Measurements from ENCODE around the gene KCNN4. TPM values are rescaled to one million over a fixed set of nuclear protein-coding genes. Genes with fewer than 3 reads are reported as not detected.

Gene KCNN4
- polyA plus RNA-seq, 5 donors = 1.3 to 2.6 (median 1.6) TPM

DNA sequence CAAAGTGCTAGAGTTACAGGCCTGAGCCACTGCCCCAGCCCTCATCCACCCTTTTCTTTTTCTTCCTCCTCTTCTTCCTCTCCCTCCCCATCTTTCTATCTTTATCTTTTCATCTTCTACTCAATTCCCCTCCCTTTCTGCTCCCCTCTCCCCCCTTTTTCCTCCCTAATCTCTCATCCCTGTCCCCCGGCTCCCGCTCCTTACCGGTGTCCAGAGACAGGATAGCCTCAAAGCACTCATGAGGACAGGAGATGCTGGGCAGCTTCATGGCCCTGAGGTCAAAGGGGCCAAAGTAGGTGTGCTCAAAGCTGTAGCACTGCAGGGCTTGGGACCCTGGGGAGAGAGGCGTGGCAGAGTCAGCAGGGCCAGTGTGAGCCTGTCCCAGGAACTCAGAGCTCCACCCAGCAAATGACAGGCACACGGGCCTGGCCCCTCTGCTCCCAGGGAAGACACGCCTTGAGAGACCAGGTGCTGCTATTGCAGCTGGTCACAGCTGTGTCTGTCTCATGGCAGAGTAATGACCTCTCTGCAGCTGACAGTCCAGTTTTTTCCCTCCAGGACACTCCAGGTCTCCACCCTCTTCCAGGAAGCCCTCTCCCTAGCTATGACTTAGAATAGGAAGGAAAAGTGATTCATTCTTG, 18.8 kb upstream of the KCNN4 start:
- DNase-seq = no peak

DNA sequence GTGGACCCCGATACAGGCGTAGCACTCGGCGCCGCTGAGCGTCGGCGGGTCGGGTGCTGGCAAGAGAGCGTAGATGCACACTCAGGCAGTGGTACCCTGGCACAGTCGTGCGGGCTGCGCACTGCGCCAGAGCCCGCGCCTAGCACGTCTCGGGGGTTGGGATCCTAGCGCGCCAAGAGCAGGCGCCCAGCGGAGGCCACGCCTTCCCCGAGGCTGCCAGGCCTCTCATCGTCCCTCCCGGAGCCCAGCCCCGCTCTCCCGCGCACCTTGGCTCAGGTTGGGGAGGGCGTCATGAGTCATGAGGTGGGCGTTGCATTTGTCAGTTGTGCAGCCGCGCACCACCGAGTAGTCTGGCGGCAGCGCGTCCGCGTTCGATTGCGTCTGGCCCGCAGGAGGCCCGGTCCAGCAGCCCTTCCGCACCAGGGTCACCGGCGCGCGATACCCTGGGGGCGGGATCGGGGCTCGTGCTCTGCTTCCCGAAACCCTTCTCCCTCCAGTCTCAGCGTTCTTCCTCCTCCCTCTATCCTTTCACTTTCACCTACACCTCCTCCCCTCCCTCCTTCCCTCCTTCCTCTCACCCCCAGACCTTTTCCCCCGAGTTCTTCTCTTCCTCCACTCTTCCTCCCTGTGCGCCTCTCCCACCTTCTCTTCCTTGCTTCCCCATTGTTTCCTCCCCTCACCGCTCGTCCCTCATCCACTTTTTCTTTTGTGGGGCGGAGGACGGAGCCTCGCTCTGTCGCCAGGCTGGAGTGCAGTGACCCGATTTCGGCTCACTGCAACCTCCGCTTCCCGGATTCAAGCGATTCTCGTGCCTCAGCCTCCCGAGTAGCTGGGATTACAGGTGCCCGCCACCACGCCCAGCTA, 18.0 kb upstream of the KCNN4 start:
- no peak for DNase-seq

DNA sequence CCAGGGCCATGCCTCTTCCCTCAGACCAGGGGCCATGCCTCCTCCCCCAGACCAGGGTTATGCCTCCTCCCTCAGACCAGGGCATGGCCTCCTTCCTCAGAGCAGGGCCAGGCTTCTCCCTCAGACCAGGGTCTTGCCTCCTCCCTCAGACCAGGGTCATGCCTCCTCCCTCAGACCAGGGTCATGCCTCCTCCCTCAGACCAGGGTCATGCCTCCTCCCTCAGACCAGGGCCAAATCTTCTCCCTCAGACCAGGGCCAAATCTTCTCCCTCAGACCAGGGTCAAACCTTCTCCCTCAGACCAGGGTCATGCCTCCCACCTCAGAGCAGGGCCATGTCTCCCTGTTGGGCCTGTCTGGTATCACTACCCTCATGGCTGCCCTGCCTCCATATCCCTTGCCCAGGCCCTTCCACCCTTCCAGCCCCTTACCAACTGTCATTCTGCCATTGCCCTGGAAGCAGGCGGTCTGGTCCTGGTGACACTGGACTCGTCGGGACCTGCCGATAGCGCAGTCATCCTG, 17.3 kb upstream of the KCNN4 start:
- DNase-seq = no peak

DNA sequence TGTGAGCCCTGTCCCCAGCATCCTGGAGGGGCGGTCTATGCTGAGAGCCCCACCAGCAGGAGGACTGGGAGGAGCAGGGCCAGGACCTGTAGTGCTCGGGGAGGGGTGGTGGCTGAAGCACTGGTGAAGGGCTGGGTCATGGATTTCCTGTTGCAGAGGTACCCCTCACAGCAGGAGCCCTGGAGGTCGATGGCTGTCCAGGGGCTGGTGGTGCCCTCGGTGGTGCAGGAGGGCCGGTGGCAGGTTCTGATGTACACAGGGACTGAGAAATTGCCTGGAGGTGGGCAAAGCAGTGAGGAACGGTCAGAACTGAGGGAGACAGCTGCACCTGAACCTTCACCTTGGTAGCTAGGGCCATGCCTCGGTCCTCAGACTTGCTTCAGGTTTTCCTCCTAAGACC, 16.8 kb upstream of the KCNN4 start:
- no peak for DNase-seq

DNA sequence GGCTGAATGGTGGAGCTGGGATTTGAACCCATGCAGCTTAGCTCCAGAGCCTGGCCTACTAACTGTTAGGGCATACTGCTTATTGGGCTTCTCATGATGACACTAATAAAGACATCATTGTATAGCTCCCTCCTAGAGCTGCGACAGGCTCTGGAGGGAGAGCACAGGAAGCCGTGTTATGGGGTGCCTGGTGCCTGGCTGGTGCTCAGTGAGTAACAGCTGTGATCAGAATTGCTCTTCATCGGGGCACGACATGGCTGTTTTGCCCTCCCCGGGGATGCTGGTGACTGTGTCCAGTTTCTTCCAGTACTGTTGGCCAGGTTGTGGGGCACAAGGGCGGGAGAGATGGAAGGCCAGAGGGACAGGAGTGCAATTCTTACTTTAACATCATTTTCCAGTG, 16.3 kb upstream of the KCNN4 start:
- no peak for DNase-seq

DNA sequence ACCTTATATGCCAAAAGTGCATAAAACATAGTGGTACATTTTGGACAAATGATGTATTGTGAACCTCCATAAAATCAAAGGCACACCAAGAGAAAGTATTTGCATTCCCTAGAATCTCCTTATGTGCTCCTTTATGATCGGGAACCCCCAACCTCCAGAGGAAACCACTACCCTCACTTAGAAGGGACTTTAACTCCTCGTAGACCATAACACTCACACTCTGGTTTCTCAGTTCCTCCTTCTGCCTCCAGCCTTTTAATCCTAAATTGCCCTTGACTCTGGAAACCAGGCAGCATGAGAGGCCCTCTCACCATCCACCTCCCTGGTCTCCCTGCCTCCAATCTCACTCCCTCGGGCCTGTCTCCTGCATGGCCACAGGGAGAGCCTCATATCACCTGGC, 9.8 kb upstream of the KCNN4 start:
- no peak for DNase-seq

DNA sequence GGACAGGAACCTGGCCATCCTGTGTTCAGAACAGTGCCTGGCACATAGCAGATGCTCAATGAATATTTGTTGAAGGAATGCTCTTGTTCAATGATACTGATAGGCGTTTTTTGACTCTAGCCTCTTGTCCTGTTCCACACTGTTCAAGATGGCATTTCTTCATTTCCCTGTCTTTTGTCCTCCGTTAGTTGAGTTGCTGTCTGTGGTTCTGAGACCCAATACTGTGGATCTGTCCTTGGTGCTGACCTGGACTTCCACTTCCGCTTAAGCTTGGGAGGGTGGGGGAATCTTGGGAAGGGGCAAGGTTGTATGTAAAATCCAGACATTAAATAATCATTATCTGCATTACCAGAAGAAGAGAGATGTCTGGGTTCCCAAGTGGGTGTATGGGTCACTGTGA, 8.3 kb upstream of the KCNN4 start:
- DNase-seq = no peak

DNA sequence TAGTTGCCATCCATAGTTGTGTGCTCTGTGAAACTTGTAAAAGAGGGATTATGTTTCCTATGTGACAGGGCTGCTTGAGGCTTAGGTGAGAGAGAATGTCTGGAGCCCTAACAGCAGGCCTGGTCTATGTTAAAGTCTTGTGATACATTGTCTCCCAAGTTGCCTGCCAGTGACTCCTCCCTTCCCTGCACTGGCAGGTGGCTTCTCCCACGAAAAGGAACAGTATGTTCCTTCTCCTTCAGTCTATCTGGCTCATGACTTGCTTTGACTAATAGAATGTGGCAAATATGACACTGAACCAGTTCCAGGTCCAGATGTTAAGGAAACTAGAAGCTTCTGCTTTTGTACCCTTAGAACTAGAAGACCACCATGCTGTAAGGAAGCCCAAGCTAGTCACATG, 5.9 kb upstream of the KCNN4 start:
- DNase-seq = no peak

DNA sequence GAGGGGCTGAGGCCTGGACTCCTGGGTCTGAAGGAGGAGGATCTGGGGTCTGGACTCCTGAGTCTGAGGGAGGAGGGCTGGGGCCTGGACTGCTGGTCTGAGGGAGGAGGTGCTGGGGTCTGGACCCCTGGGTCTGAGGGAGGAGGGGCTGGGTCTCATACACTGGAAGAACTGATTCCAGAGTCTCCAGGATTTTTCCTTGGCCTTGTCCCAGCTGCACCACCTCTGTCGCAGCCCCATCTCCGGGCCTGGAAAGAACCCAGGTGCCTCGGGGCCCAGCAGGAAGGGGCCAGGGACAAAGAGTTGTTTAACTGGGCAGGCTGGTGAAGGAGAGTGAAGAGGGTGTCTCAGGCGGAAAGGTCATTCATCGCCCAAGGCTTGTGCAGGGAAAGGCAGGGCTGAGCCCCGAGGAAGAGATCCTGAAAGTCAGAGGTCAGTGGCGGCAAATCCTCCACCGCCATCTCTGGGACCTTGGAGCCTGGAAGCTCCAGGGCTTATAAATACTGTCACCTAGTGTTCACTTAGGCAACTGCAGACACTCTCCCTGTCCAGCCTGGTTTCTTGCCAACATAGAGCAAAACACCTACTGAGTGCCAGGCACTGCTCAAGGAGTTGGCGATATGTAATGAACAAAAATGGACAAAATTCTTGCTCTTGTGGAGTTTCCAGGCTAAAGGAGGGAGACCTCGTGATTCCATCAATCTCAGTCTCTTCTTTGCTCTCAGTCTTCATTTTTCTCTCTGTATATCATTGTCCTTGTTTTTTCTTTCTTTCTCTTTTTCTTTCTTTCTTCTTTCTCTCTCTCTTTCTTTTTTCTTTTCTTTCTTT, 4.4 kb upstream of the KCNN4 start:
- peak in 1 of 2 donors; percentile 45 for DNase-seq

DNA sequence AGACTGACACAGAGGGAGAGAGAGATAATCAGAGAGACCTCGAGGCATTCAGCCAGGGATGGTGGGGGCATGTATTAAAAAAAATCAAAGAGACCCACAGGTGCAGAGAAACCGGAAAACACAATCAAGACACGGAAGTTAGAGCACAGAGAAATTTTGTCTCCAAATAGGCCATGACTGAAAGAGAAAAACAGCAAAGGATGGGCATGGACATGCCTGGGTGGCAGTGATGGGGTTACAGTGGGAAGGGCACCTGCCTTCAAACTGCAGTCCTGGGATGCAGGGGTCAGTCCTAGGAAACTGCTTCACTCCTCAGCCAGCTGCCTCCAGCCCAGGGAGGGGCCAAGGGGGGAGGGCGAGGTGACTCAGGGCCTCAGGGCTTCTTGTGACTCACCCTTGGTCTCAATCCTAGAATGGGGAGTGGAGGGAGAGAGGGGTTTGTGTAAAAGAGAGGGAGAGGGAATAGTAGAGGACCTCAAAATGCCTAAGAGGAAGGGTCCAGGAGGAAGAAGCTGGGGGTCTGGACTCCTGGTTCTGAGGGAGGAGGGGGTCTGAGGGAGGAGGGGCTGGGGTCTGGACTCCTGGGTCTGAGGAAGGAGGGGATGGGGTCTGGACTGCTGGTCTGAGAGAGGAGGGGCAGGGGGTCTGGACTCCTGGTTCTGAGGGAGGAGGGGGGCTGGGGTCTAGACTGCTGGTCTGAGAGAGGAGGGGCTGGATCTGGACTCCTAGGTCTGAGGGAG, 3.6 kb upstream of the KCNN4 start:
- no peak for DNase-seq

DNA sequence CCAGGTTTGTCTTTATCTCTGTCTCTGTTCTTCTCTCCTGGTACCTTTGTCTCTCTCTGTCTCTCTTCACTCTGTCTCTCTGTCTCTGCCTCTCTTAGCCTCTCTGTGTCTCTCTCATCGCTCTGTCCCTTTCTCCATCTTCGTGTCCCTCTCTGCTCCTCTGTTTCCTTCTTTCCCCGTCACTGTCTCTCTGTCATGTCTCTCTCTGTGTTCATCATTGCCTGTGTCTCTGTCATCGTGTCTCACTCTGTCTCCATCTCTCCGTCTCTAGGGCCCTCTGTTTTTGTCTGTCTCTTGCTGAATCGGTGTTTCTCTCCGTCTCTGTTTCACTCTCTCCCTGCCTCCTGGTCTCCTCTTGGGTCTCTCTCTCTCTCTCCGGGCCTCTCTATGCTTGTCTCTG, 2.9 kb upstream of the KCNN4 start:
- no peak for DNase-seq

DNA sequence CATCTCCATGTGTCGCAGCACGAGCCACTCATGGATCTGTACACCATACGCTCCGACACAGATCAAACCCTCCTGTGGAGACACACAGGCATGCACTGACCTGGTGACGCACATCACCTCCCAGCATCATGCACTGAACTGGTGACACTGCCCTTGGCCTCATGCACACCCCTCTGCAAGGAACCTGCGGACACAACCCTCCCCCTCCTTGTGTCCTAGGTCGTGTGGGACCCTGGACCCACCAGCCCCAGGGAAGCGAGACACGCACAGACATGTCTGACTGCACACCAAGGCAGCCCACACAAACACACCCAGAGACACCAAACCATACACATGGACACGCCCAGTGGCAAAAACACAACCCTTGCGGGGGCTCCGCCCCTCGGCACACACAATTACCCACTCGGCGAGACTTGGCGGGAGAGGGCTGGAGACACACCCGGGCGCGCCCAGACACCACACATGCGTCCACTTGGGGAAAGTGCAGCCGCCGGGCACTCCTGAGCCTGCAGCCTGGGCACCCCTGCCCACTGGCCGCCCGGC, 2.0 kb upstream of the KCNN4 start:
- DNase-seq = no peak

DNA sequence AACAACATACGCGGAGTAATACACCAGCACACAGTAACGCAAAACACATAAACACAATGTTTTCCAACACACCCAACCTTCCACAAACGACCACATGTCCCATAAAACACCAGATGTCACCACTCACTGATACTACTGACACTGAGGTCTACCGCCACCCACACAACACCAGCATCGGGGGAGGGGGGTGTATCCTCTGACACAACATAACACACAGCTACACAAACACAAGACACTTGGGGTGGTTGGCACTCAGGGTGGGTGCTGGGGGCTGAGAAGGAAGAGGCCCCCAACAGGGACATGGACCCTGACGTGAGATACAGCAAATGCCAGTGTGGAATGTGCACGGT, 1.5 kb upstream of the KCNN4 start:
- no peak for DNase-seq

DNA sequence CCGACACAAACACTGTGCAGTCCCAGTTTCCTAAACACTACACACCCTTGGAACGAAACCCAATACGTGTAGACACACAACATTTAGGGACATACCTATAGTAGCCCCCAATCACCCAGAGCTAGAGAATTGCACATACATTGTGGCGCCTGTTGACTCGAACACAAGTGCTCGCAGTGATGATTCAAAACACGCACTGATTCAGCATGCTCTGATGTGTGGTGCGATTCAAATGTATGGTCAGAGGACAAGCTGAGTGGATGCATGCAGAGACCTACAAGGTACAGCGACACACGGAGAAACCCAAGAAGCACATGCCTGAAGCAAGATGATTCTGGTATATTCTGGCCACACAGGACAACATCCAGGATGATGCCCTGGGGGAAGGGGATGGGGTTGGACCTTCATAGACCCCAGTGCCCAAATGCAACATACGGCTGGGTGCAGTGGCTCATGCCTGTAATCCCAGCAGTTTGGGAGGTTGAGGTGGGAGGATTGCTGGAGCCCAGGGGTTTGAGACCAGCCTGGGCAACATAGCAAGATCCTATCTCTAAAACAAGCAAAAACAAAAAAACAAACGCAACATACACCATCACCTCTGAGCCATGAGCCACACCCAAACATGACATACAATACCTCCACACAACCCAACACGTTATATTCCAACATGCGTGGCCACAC, 997 bp upstream of the KCNN4 start:
- no peak for DNase-seq

DNA sequence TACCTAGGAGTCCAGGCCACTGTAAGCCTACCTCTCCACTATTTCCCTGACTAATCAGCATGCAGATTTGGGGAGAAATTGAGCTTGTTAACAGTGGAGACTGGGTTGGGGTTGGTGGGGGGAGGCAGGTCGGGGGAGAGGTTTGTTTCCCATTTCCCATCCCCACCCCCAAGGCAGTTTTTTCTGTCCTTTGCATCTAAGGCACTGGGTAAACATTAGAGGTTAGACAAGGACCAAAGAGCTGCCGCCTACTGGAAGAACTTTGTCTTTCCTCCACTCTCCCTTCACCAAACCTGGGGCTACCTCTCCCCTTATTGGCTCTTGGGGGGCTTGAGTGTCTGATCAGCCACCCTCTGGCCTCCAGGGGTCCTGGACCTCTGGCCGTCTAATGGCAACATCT, 953 bp downstream of the KCNN4 start:
- DNase-seq = no peak

DNA sequence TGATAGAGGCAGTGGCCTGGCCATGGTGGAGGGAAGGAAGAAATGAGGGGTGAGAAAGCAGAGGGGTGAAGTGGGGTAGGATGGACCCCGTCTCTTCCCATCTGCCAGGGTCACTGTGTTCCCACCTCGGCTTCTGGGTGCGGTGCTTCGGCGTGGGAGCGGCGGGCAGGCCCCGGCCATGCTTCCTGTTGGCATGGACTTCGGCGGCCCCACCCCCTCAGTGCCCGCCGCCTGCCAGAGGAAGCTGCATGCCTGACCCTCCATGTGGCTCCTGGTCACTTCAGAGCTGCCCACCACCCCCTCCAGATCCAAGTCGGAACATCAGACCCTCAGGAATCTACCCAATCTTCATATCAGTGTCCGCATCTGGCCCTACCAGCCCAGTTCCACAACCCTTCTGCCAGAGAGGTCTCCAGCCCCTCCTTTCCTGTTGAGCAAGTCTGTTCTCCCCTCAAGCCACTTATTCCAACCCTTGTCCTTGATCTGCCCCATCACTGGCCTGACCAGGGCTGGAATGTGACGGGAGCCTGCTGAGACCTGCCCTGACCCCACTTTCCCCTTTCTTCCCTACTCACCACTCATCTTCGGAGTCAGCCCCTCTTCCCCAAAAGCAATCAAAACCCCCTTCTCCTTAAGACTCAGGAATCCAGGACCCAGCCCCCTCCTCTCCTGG, 1.5 kb downstream of the KCNN4 start:
- DNase-seq = no peak

DNA sequence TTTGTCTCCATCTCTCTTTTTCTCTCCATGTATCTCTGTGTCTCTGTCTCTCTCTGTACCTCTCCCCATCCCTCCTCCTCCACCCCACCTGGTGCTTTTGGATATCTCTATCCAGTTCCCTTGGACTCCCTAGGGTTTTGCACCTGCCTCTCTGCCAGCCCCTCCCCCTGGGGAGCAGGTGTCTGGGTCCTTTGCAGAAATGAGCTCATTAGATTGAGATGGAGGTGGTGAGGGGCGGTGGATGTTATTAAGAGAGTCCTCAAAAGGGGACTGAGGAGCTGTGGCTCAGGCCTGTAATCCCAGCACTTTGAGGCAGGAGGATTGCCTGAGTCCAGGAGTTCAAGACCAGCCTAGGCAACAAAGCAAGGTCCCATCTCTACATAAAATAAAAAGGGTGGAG, 2.1 kb downstream of the KCNN4 start:
- no peak for DNase-seq

DNA sequence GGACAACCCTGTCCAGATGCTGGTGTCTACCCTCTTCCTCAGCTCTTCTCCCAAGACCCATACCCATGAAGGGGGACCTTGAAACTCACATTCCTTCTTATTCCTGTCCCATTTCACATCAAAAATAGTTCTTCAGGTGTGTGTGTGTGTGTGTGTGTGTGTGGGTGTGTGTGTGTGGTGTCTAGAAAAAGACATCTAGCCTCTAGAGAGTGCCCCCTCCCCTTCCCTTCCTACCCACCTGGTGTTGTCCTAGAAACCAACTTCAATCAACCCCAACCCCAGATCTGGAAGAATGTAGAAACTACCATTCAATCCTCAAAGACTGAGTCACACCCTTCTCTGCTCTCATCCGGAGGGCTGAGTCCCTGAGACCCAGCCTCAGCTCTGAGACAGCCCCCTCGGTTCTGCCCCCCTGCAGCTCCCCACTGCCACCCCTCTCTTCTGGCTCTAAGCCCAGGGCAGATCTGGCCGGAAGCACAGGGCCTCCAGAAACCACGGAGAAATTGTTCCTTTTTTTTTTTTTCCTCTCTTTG, 3.5 kb downstream of the KCNN4 start:
- DNase-seq = peak in 1 of 2 donors; percentile 29

DNA sequence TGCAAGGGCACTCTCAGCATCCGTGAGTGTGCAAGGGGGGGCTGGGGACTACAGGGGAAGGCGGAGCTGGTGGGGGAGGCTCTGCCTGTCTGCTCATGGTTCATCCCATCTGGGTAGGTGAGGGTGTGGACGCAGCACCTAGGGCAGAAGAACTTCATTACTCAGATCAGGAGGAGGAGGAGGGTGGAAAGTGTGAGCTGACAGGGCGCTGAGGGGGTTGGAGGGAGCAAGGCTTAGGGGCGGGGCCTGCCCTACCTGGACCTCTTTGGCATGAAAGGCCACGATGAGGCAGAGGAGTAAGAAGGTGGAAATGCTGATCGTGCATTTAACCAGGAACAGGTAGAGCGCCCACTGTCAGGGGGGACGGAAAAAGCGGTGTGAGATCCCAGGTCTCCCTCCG, 4.5 kb downstream of the KCNN4 start:
- DNase-seq = no peak

DNA sequence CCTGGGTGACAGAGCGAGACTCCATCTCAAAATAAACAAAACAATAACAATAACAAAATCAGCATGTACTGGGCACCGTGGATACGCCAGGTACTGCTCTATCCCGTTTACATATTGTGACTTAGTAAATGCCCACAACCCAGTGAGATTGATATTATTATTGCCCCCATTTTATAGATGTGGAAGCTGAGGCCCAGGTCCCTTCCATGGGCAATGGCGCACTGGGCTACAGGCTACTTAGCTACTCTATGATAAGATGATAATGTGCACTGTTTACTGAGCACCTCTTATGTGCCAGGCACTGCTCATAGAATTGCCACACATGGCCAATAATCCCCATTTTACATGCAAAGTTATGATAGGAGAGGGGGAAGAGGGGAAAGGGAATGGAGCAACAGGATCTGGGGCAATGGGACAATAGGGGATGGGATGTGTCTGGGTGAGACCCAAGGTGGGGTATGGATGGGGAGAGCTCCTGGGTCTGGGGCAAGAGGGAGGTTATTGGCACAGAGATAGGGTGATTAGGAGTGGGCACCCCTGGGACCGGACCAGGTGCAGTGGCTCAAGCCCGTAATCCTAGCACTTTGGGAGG, 5.4 kb downstream of the KCNN4 start:
- DNase-seq = no peak

Data from right lung (tissue), 5 donors.